ENCODE data around the gene C16orf96. TPM values are rescaled to one million over a fixed set of nuclear protein-coding genes. Genes with fewer than 3 reads are reported as not detected.

The C16orf96 gene
- total RNA-seq, 1 donor from 2014 or later: not detected

DNA sequence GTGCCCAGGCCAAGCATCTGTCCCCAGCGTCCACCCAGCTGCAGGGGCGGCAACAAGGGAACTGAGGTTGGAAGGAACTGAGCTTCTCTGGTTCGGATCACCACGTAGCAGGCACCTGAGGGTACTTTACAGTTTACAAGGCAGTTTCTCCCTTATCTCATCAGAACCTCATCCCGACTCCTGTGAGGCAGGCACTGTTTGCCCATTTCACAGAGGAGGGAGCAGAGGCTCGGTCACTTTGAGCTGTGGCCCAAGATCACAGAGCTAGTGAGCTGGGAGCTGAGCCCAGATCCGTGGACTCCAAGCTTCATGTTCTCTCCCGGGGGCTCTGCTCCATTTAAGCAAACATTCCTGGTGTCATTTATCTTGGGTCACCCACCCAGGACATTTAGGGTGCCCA, 43.4 kb downstream of the C16orf96 start:
- no peak for DNase-seq (ENCODE audit: low read depth in 2 of 2)

DNA sequence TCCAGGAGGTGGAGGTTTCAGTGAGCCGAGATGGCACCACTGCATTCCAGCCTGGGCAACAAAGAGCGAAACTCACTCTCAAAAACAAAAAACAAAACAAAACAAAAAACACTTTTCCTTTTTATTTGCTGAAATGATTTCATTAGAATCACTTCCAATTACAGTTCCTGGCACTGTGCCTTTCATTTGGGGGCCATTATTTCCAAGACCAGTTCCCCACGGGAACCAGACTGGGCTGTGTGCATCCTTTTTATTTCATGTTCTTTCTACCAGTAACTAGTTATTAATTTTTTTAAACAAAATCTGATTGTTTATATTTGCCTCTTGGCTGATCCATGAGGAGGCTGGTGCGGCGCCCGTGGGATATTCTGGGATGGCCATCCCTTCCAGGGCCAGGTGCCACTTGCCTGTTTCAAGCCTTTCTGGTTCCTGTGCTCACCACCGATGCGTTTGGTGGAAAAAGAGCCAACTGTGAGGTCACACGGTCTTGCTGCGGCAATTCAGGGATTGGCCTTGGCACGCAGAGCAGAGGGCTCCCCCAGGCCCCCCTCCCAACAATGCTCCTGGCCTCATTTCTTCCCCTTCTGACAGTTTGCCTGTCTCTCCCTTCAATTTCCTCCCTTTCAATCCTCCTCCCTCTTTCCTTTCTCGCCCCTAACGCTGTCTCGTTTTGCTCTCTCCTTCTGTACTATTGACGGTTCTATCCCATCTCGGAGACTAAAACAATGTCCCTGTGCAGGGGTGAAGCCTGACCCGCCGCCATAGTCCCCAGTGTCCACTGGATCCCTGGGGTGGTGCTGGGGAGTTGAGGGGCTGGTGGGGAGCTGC, 45.1 kb downstream of the C16orf96 start:
- DNase-seq (ENCODE audit: low read depth in 2 of 2): peak in 1 of 2 donors; percentile 16

DNA sequence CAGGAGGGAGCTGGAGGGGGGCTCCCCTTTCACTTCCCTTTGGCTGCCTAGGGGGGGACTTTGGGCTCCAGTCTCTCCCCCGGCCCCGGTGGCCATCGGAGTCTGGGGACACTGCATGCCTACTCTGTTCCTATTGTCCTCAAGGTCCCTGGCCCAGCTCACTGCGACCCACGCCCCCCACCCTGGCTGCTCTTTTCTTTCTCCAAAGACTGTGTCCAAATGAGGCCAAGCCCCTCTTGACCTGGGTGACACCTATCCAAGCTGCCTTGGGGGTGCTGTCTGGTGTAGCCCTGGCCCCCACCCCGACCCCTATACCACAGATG, 45.7 kb downstream of the C16orf96 start:
- no peak for DNase-seq (ENCODE audit: low read depth in 2 of 2)

DNA sequence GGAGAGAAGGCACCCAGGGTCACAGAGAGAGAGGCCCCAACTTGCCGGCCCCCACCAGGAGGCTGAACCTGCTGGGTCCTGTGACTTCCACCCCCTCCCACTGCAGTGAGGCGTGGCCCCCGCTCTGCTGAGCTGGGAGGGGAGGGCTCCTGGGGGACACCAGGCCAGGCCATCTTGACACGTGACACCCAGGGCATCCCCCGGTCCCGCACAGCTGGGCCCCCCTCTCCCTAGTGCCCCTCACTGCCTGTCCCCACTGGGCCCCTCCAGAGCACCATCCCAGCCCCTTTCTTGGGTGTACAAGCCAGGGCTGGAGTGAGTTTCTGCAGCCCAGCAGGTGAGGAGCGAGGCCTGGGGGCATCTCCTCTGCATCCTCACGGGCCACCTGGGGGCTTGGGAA, 46.2 kb downstream of the C16orf96 start:
- no peak for DNase-seq (ENCODE audit: low read depth in 2 of 2)

DNA sequence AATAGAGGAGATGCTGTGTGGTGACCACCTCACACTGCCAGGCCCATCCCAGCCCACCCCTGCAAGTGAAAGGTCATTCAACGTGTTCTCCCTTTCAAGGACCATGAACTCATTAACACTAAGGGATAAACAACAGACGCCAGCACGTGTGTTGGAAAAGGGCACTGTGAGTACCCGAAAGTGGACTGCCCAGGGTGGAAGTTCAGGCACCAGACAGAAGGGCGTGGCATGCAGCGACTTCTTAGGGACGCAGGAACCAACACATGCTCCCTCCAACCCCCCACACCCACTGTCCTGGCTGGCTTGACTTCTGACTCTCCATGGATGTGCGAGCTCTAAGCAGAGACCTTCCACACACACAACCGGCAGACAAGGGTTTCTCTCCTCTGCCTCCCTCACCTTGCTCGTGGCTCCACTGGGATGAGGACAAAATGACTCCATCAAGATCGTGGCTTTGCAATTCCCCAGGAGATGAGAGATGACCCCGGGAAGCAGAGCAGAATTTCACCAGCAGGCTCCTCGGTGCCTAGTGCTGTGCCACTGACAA, 47.6 kb downstream of the C16orf96 start:
- DNase-seq (ENCODE audit: low read depth in 2 of 2): no peak

DNA sequence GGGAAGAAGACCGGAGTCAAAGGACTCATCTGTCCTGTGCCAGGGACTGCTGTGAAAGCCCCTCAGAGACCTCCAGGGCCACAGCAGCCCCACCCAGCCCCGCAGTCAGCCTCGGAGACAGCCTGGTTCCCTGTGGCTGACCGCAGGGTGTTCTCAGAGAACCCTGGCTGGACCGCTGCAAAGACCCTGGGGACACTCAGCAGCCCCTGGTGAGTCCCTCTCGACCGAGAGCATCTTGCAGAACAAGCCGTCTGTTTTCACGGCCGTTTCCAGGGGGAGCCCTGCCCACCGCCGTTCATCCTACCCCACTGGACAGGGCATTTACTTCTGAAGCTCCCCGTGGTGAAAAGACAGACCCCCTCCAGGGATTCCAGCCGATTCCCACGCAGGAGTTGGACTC, 48.3 kb downstream of the C16orf96 start:
- no peak for DNase-seq (ENCODE audit: low read depth in 2 of 2)

DNA sequence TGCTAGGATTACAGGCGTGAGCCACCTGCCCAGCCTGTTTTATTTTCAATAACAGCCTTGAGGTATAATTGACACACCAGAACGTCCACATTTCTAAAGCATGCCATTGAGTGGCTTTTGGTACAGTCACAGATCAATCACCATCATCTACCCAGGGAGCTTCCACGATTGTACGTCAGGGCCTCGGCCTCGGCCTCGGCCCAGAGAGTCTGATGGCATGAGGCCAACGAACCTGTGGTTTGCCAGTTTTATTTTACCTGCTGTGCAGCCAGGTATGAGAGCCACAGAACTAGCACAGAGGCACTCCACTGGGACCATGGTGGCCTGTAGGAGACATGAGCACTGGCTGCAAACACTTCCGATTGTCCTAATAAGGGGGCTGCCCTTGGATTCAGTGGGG, 50.2 kb downstream of the C16orf96 start:
- DNase-seq (ENCODE audit: low read depth in 2 of 2): no peak

DNA sequence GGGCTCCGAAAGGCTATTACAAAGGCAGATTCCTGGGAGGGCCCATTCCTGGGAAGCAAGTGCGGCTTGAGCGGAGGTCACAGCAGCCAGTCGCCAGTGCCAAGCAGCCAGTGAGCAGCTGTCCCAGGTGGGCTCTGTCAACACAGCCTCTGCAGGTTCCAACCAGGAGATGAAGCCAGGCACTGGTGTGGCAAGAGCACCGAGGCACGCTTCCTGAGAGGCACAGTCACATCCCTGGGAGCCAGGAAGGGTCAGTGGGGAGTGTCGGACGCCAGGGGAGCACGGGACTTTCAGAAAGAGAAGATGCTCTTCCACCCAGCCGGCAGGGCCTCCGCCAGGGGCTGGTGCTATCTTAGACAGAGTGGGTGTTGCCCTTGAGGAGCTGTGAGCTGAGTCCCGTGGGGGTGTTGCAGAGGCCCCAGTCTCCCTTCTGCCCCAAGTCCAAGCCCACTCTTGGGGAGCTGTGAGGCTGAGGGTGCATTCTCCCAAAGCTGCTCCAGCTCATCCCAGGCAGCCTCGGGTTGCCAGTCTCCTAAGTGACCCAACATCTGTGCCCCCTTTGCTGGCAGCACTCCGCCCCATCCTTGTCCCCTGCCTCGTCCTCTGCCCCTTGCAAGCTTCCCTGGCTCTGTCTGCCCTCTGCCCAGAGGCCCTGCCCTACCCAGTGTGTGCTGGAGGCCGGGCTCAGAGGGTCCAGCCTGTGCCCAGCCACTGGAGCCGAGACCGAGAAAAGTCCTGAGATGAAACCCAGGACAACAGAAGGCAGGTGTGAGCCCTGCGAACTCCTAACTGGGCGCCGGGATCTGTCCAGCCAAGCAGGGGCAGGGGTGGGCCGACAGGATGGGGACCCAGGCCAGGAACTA, 51.9 kb downstream of the C16orf96 start:
- DNase-seq (ENCODE audit: low read depth in 2 of 2): no peak

DNA sequence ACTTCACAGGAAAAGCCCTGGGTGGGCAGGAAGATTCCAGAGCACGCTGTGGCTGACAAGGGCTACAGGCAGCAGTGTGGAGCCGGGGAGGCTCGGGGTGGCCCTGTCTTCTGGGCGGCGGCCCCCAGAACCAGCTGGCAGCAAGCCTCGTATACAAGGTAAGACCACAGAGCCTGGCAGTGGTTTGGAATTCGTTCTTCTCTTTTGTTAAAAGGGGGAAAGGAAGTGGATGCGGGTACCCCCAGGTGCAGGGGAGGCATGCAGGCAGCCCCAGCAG, 52.5 kb downstream of the C16orf96 start:
- DNase-seq (ENCODE audit: low read depth in 2 of 2): no peak

DNA sequence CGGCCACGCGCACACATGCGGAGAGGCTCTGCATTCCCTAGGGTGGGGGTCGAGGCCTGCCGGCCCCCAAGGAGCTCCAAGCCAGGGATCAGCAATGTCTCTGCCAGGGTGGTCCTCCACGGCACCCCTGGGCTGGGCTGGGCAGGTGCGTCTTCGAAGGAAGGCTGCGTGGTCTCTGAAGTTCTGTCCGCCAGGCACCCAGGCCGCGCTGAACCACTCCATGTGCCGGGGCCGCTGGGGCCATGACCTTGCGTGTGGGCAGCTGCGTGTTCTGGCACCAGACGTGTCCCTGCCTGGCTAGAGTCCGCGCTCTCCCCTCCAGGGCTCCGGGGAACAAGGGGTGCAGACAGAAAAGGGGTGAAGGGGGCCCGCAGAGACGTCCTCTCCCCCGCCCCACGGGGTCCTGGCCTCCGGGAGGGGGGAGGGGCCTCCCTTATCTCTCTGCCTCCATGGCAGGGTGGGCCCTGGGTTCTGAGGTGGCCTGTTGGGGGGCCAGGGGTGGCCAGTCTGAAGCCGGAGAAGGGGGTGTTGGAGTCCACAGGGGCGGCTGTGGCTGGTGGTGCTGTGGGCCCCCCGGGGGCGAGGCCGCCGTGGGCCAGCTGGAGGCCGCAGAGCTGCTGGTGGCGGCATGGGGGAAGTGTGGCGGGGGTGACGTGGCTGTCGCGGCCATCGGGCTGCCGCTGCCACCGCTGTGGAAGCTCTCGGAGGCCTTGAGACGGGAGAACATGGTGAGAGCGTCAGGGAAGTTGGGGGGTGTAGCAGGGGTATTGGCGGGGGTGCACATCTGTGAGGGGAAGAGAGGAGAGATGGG, 53.3 kb downstream of the C16orf96 start:
- DNase-seq (ENCODE audit: low read depth in 2 of 2): no peak

DNA sequence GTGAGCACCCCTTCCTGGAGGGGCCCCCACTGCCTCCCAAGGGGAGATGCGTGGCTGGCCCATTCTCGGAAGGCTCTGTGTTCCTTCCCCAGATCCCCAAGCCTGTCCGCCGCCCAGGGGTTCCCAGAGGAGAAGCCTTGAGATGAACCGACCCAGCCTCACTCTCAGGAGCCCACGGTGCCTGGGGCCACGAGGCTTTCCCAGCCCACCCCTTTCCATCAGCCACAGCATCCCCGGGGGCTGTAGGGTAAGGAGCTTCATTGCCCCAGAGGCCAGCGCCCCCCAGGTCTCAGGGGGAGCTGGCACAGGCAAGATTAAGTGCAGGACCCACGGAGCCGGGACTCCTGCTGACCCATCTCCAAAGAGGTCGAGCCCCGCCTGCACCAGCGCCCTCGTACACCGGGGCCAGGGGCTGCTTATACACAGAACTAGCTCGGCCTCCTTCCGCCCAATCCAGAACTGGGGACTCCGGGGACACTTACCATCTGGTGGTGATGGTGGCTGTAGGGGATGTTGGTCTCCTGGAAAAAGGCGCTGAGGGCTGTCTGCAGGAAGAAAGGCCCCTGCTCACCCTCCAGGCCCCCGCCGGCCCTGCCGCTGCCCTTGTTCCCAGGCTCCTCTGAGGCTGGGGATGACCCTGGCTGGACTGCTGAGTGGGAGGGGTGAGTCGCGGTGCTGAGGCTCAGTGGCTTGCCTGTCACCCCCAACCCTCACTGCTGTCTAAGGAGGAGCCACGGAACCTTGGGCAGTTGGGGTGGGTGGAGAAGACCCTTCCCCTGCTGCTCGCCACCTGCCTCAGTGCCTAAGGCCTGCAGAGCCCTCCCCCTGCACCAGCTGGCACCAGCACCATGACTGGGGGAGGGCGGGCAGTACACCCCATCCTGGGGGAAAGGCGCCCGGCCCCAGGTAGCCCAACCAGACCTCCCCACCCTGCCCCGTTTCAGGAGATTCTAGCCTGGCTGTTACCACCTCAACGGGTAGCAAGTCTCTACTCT, 54.2 kb downstream of the C16orf96 start:
- no peak for DNase-seq (ENCODE audit: low read depth in 2 of 2)

DNA sequence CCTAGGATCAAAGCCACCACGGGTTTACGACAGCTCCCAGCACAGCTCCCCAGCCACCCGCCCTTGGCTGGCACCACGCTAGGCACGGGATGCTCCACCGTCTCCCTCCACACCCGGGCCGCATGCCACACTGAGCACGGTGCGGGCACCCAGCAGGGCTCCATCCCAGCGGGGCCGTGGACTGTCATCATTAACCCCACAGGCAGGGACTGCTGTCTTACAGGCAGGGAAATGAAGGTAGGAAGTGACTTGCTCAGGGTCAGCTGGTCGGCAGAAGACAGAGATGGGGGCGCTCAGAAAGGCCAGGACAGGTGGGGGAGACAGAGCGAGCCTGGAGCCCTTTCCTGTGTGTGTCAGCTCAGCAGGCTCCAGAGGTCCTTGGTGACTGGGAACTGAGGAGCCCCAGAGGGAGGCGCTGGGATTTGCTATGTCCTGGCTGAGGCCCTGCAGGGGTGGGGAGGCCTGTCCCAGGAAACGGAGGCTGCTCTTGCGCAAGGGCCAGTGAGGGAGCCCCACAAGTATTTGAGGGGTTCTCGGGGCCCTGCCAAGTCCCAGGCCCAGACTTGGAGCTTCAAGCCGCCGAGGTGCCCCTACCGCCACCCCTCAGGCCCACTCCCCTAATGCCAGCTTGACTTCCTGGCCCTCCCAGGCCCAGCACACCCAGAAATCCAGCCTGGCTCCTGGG, 55.3 kb downstream of the C16orf96 start:
- DNase-seq (ENCODE audit: low read depth in 2 of 2): no peak

DNA sequence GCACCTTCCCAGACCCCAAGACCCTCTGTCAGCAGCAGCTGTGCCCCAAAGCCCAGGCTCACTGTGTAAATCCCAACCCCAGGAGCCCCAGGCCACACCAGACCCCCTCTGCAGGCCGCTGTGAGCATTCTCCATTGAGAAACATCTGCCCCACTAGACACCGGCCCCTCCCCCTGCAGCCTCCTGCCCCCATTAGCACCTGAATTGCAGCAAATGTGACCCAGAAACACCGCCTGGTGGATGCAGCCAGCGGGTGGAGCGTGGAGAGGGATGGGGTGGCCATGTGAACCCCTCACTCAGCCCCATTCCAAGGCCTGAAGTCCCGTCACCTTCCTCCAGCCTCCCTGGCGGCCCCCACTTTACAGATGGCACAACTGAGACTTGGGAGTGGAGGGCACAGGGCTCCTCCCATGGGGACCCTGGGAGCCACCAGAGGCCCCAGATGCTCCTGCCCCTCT, 56.4 kb downstream of the C16orf96 start:
- DNase-seq (ENCODE audit: low read depth in 2 of 2): no peak

DNA sequence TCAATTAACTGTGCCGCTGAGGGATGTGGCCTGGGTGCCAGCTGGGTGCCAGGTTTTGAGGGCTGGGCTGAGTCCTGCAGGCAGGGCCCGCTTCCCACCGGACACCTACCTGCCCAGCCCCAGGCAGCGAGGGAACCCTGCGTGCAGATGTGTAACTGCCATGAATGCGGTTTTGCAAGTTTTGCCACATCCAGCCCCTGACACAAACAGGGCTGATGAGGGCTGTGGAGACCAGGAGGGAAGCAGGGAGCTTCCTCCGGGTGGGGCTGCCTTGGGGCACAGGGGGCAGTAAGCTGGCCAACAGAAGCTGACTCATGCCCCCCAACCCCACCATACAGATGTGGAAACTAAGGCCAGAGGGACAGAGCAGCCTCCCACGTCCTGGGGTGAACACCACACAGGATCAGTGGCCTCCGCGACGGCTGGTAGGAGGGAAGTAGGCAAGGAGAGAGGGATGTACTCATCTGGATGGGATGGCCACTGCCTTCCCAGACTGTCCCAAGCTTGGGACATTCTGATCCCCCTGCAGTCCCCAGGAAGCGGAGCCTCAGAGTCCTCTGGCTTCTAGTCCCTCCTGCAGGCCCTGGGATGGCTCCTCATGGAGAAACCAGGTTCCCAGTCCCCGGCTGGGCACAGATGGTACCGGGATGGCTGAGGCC, 57.0 kb downstream of the C16orf96 start:
- DNase-seq (ENCODE audit: low read depth in 2 of 2): no peak

DNA sequence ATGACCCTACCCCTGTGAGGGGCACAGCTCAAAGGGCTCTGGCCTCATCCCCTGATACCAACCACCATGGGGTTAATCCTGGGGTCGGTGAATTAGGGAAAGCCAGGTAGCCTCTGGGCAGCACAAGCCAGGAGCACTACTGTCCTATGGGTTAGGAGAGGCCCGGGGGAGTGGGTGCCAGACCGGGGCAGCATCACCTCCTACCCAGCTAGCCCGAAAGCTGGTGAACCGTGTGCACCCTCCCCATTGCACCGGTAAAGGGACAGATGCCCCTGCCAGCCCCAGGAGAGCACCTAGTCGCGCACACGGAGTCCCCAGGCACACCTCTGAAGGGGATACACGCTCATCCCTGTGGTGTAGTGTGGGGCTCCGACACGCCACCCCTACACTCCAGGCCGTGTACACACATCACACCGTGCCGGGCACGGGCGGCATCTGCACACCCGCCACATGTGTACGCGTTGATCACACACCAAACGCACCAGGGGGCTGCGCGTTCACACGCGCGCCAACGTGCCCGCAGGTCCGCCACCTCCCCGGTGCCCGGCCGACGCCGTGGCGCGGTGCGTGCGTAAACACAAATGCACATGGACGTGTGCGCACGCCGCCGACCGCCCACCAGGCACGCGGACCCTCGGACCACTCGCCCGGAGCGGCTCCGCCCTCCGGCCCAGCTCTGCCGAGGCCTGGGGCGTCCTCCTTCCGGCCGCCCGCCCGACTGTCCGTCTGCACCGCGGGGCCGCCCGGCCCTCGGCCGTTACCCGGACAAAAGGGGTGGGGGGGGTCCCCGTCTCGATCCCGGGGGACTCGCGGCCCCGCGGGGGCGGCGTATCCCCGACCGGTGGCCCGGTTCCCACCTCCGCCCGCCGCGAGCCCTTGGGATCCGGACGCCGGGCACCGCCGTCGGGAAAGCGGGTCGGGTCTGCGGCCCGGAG, 57.8 kb downstream of the C16orf96 start:
- peak; percentile 16 to 67 for DNase-seq (ENCODE audit: low read depth in 2 of 2)

DNA sequence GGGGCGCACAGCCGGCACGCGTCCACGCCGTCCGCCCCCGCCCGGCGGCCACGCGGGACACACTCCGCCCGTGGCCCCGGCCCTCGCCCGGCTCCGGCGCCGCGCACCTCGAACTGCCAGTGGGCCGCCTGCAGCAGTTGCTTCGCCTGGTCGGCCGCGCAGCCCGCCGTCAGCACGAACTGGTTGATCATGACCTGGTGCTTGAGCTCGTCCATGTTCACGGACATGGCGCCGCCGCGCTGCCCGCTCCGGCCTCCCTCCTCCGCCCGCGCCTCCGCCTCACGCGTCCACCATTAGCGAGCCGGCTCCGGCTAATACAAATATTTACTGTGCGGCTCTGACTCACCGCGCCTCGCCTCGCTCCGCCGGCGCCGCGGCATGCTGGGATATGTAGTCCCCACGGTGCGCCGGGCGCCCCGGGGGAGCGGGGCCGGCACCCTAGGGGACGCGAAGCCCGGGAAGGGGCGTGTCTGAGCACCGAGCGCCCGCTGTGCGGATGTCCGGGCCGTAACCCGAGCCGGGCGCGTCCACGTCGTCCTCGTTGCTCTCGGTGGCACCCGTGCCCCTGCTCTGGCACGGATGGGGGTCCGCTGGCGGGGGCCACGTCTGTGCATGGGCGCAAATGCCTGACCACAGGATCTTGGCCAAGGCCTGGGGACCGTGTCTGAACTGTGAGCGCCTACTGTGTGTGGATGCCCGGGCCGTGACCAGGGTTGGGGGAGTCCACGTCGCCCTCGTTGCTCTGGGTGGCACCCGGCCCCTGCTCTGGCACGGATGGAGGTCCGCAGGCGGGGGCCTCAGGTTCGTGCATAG, 58.6 kb downstream of the C16orf96 start, which contains the start of gene UBALD1:
TSS of gene UBALD1 (minus strand) at position 318 of the 813 bp plus-strand sequence. CDS start at position 227, 91 bp downstream.
- DNase-seq (ENCODE audit: low read depth in 2 of 2): peak; percentile 60 to 89

DNA sequence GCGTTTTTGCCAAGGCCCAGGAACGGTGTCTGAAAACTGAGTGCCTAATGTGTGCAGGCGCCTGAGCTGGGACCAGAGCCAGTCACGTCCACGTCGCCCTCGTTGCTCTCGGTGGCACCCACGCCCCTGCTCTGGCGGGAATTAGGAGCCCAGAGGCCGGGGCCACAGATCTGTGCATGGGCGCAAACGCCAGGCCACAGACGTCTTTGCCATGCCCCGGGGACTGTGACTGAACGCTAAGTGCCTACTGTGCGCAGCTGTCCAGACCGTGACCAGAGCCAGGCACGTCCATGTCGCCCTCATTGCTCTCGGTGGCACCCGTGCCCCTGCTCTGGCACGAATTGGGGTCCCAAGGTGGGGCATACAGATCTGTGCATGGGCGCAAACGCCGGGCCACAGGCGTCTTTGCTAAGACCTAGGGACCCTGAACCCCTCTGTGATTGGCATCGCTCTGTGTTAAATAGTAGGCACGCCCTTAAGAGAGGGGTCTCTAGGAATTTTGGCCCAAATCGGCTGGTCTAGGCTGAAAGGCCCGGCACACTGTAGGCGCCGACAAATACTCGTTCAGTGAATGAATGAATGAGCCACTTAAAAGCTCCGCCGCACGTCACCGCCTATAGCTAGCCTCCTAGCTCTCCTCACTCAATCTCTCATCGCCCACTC, 59.4 kb downstream of the C16orf96 start:
- DNase-seq (ENCODE audit: low read depth in 2 of 2): no peak
